Tibial nerve (tissue), 4 donors: ENCODE results near the gene CEBPA.

Experiments used
- CTCF ChIP-seq, 5 experiments: fragments of 200-600 bp in 3 of 5; fragments of 450-650 bp in 2 of 5; sonication (generic) in 3 of 5; IDR thresholded peaks; one replicate each; pipeline ENCODE4 v1.5.1; 2016 to 2019; ENCODE audit warnings: antibody characterized with exemption in 5 of 5, mild to moderate bottlenecking in 3 of 5, moderate library complexity in 2 of 5
- EP300 ChIP-seq, 2 donors: sonication (generic); formaldehyde crosslinking; IDR thresholded peaks; one replicate each; pipeline ENCODE4 v1.6.1; 2017; ENCODE audit warnings: antibody characterized with exemption in 2 of 2, mild to moderate bottlenecking in 1 of 2
- POLR2A ChIP-seq, 2 donors: fragments of 450-650 bp; IDR thresholded peaks; one replicate each; pipeline ENCODE4 v1.6.1; 2017; ENCODE audit warnings: antibody characterized with exemption in 2 of 2, mild to moderate bottlenecking in 2 of 2, moderate library complexity in 2 of 2

GRCh38 chr19:33251526-33252090, 50.7 kb downstream of the CEBPA start:
- TF ChIP-seq CTCF (IDR thresholded peaks at IDR 0.05) (no peak), POLR2A (IDR thresholded peaks at IDR 0.05) (no peak), EP300 (IDR thresholded peaks at IDR 0.05) (no peak)
